SK-N-SH treated with all-trans-retinoic acid at 6 μM for 48 hours (cell line): Measurements from ENCODE around the gene DNAJB7.

Experiments used
- ARNTL ChIP-seq: fragments of 450-650 bp; formaldehyde crosslinking; IDR thresholded peaks from 2 replicates; pipeline ENCODE4 v1.5.0; 2020; ENCODE audit warnings: low read depth, mild to moderate bottlenecking, moderate library complexity, borderline replicate concordance
- BACH2 ChIP-seq: fragments of 250-450 bp; sonication (Bioruptor Pico); IDR thresholded peaks from 2 replicates; pipeline ENCODE4 v1.9.0; 2021; ENCODE audit warnings: mild to moderate bottlenecking, borderline replicate concordance
- ESRRG ChIP-seq: fragments of 250-450 bp; sonication (Bioruptor Pico); IDR thresholded peaks from 2 replicates; pipeline ENCODE4 v1.6.1; 2021; ENCODE audit warnings: mild to moderate bottlenecking
- GLIS3 ChIP-seq: fragments of 250-450 bp; sonication (Bioruptor Pico); IDR thresholded peaks from 2 replicates; pipeline ENCODE4 v1.5.0; 2020; ENCODE audit warnings: mild to moderate bottlenecking, moderate library complexity
- ISL1 ChIP-seq: fragments of 250-450 bp; sonication (Bioruptor Pico); IDR thresholded peaks from 2 replicates; pipeline ENCODE4 v2.1.2; 2022; ENCODE audit warnings: mild to moderate bottlenecking, moderate library complexity
- OSR1 ChIP-seq: fragments of 250-450 bp; sonication (Bioruptor Pico); IDR thresholded peaks from 2 replicates; pipeline ENCODE4 v1.8.0; 2022; ENCODE audit warnings: moderate library complexity, mild to moderate bottlenecking, inconsistent platforms
- RARB ChIP-seq: fragments of 250-450 bp; sonication (Bioruptor Pico); IDR thresholded peaks from 2 replicates; pipeline ENCODE4 v1.8.0; 2021; ENCODE audit warnings: mild to moderate bottlenecking, moderate library complexity
- SNAI2 ChIP-seq: fragments of 250-450 bp; sonication (Bioruptor Pico); IDR thresholded peaks from 2 replicates; pipeline ENCODE4 v1.5.0; 2020; ENCODE audit warnings: mild to moderate bottlenecking, moderate library complexity
- ZFP30 ChIP-seq: fragments of 450-650 bp; formaldehyde crosslinking; IDR thresholded peaks from 2 replicates; pipeline ENCODE4 v1.5.0; 2022; ENCODE audit warnings: mild to moderate bottlenecking, moderate library complexity
- ZNF565 ChIP-seq: fragments of 450-650 bp; formaldehyde crosslinking; conservative IDR thresholded peaks from 2 replicates; pipeline ENCODE4 v1.5.0; 2020; ENCODE audit warnings: low read depth, mild to moderate bottlenecking, moderate library complexity
- ZNF8 ChIP-seq: fragments of 450-650 bp; formaldehyde crosslinking; IDR thresholded peaks from 2 replicates; pipeline ENCODE4 v1.5.0; 2020; ENCODE audit warnings: mild to moderate bottlenecking, moderate library complexity
- TF ChIP-seq, protein P1 (sequence below): fragments of 250-450 bp; sonication (Bioruptor Pico); IDR thresholded peaks from 2 replicates; pipeline ENCODE4 v1.5.1; 2020; ENCODE audit warnings: low read depth, mild to moderate bottlenecking, moderate library complexity
- TF ChIP-seq, protein P2 (sequence below): fragments of 250-450 bp; sonication (Bioruptor Pico); IDR thresholded peaks from 2 replicates; pipeline ENCODE4 v1.5.0; 2020; ENCODE audit warnings: mild to moderate bottlenecking, moderate library complexity
- TF ChIP-seq, protein P3 (sequence below): fragments of 250-450 bp; sonication (Bioruptor Pico); IDR thresholded peaks from 2 replicates; pipeline ENCODE4 v1.8.0; 2020; ENCODE audit warnings: mild to moderate bottlenecking, moderate library complexity, borderline replicate concordance

DNA sequence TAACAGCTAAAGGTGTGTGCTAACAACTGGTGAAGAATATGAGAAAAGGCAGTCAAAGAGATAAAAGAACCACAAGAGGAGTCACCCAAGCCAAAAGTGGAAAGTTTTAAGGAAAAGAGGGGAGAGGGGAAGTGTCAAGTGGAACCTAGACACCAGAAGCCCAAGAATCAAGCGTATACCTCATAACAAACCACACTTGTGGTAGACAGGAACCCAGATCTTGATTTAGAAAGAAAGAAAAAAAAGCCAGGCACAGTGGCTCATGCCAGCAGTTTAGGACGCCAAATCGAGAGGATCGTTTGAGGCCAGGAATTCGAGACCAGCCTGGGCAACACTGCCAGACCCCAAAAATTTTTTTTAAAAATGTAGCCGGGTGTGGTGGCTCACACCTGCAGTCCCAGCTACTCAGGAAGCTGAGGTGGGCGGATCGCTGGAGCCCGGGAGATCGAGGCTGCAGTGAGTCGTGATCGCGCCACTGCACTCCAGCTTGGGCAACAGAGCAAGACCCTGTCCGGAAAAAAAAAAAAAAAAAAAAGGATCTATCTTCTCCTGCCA is 43.6 kb downstream of the DNAJB7 start:
- TF ChIP-seq OSR1 (CRISPR knock-in tag) (no peak), GLIS3 (no peak), ZFP30 (no peak), BACH2 (CRISPR knock-in tag) (no peak), ZNF565 (CRISPR knock-in tag) (no peak), ARNTL (CRISPR knock-in tag) (no peak), ESRRG (CRISPR knock-in tag) (no peak), SNAI2 (CRISPR knock-in tag) (no peak), ISL1 (no peak), ZNF8 (CRISPR knock-in tag) (no peak), RARB (CRISPR knock-in tag) (no peak)
- TF ChIP-seq, protein P1, sequence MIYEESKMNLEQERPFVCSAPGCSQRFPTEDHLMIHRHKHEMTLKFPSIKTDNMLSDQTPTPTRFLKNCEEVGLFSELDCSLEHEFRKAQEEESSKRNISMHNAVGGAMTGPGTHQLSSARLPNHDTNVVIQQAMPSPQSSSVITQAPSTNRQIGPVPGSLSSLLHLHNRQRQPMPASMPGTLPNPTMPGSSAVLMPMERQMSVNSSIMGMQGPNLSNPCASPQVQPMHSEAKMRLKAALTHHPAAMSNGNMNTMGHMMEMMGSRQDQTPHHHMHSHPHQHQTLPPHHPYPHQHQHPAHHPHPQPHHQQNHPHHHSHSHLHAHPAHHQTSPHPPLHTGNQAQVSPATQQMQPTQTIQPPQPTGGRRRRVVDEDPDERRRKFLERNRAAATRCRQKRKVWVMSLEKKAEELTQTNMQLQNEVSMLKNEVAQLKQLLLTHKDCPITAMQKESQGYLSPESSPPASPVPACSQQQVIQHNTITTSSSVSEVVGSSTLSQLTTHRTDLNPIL = no peak
- TF ChIP-seq, protein P2, sequence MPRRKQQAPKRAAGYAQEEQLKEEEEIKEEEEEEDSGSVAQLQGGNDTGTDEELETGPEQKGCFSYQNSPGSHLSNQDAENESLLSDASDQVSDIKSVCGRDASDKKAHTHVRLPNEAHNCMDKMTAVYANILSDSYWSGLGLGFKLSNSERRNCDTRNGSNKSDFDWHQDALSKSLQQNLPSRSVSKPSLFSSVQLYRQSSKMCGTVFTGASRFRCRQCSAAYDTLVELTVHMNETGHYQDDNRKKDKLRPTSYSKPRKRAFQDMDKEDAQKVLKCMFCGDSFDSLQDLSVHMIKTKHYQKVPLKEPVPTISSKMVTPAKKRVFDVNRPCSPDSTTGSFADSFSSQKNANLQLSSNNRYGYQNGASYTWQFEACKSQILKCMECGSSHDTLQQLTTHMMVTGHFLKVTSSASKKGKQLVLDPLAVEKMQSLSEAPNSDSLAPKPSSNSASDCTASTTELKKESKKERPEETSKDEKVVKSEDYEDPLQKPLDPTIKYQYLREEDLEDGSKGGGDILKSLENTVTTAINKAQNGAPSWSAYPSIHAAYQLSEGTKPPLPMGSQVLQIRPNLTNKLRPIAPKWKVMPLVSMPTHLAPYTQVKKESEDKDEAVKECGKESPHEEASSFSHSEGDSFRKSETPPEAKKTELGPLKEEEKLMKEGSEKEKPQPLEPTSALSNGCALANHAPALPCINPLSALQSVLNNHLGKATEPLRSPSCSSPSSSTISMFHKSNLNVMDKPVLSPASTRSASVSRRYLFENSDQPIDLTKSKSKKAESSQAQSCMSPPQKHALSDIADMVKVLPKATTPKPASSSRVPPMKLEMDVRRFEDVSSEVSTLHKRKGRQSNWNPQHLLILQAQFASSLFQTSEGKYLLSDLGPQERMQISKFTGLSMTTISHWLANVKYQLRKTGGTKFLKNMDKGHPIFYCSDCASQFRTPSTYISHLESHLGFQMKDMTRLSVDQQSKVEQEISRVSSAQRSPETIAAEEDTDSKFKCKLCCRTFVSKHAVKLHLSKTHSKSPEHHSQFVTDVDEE = no peak
- TF ChIP-seq, protein P3, sequence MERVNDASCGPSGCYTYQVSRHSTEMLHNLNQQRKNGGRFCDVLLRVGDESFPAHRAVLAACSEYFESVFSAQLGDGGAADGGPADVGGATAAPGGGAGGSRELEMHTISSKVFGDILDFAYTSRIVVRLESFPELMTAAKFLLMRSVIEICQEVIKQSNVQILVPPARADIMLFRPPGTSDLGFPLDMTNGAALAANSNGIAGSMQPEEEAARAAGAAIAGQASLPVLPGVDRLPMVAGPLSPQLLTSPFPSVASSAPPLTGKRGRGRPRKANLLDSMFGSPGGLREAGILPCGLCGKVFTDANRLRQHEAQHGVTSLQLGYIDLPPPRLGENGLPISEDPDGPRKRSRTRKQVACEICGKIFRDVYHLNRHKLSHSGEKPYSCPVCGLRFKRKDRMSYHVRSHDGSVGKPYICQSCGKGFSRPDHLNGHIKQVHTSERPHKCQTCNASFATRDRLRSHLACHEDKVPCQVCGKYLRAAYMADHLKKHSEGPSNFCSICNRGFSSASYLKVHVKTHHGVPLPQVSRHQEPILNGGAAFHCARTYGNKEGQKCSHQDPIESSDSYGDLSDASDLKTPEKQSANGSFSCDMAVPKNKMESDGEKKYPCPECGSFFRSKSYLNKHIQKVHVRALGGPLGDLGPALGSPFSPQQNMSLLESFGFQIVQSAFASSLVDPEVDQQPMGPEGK (CRISPR knock-in tag) = no peak
